Suprapubic skin (tissue), 4 donors: ENCODE data around the gene BCL11A. TPM values are rescaled to one million over a fixed set of nuclear protein-coding genes. Genes with fewer than 3 reads are reported as not detected.

Source experiments
- DNase-seq, 2 donors: peaks; one replicate each; pipeline ENCODE4 v3.0.0-alpha.2; 2019; ENCODE audit warnings: low spot score in 2 of 2
- H3K27ac ChIP-seq: fragments of 200-600 bp; sonication (generic); one replicate; pipeline ENCODE4 v1.5.1; 2019
- H3K27me3 ChIP-seq: fragments of 200-600 bp; sonication (generic); one replicate; pipeline ENCODE4 v1.5.1; 2019
- H3K36me3 ChIP-seq: fragments of 200-600 bp; sonication (generic); one replicate; pipeline ENCODE4 v1.5.1; 2019
- H3K4me1 ChIP-seq: fragments of 200-600 bp; sonication (generic); one replicate; pipeline ENCODE4 v1.5.1; 2019
- H3K4me3 ChIP-seq: fragments of 200-600 bp; sonication (generic); one replicate; pipeline ENCODE4 v1.5.1; 2019; ENCODE audit warnings: mild to moderate bottlenecking
- H3K9me3 ChIP-seq: fragments of 200-600 bp; sonication (generic); one replicate; pipeline ENCODE4 v1.5.1; 2019
- CTCF ChIP-seq, 2 donors: fragments of 200-600 bp in 1 of 2; fragments of 450-650 bp in 1 of 2; sonication (generic) in 1 of 2; IDR thresholded peaks; one replicate each; pipeline ENCODE4 v1.5.1; 2016 to 2019; ENCODE audit warnings: antibody characterized with exemption in 2 of 2, mild to moderate bottlenecking in 1 of 2, moderate library complexity in 1 of 2
- EP300 ChIP-seq: sonication (generic); formaldehyde crosslinking; IDR thresholded peaks from one replicate; pipeline ENCODE4 v1.6.1; 2017; ENCODE audit warnings: antibody characterized with exemption
- POLR2A ChIP-seq, 2 donors: fragments of 450-650 bp; IDR thresholded peaks; one replicate each; pipeline ENCODE4 v1.6.1; 2017; ENCODE audit warnings: antibody characterized with exemption in 2 of 2, mild to moderate bottlenecking in 2 of 2, moderate library complexity in 2 of 2
- POLR2AphosphoS5 ChIP-seq, 3 donors: sonication (generic); formaldehyde crosslinking; IDR thresholded peaks; one replicate each; pipeline ENCODE4 v1.6.1; 2017; ENCODE audit warnings: antibody characterized with exemption in 3 of 3
- WGBS: methylation state at CpG from one replicate; pipeline ENCODE4 v1.1.5; 2018; 5-methylcytosine and 5-hydroxymethylcytosine counted together
- total RNA-seq, 4 donors: library from RNA; depleted of rRNA; stranded (reverse); fragments of >200 nt; gene quantifications; one replicate each; pipeline ENCODE4 v1.1.0, GENCODE V29; 2016

The BCL11A gene
- total RNA-seq, 4 donors from 2014 or later: 67.1 to 222 (median 113) TPM

DNA sequence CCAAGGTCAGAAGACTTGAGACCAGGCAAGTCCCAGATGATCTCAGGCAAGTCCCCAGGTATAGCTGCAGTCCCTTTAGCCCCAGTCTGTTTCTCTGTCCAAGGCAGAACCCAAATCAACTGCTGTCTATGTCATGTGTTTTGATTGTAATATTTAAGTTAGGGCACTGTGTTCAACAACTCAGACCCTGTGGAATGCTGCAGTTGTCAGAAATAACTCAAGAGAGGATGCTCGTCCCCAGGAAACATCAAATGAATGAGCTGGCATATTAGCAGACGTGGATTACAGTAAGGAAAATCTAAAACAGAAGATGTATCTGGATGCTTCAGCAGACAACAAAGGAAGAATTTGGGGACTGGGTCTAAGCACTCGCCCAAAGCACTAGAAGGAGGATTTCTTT, 70.1 kb downstream of the BCL11A start:
- Histone ChIP-seq H3K27ac (no peak overlapping the region), H3K9me3 (no peaks in the 10 kb centered on the region), H3K4me1 (peaks cover 44% of the 10 kb centered on the region), H3K27me3 (no peaks in the 10 kb centered on the region), H3K36me3 (no peaks in the 10 kb centered on the region), H3K4me3 (no peak overlapping the region)
- WGBS: 41% methylated on average over 3 of the region's 3 CpGs
- DNase-seq: no peak
- TF ChIP-seq CTCF (IDR thresholded peaks at IDR 0.05) (no peak), POLR2AphosphoS5 (IDR thresholded peaks at IDR 0.05) (no peak), POLR2A (IDR thresholded peaks at IDR 0.05) (no peak), EP300 (no peak)

DNA sequence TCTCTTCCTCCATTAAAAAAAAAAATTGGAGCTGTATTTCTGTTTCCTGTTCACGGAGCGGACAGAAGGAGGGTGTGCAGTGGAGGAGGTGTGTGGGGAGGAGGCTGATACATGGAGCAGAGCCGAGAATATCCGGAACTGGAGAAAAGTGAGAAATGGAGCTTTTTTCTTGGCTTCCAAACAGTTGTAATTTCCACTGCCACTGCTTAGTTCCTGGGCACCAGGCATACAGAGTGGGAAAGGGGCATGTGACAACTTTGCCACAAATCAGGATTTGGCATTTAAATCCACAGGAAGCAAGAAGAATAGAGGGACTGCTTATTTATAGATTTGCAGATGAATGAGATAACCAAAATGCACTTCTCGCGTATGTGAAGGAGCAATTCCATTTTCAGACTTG, 71.2 kb downstream of the BCL11A start:
- Histone ChIP-seq H3K9me3 (no peaks in the 10 kb centered on the region), H3K27me3 (no peaks in the 10 kb centered on the region), H3K4me1 (peaks cover 44% of the 10 kb centered on the region), H3K36me3 (no peaks in the 10 kb centered on the region), H3K27ac (peak overlapping the region; percentile 41), H3K4me3 (no peak overlapping the region)
- no peak for DNase-seq
- no peak for TF ChIP-seq CTCF (IDR thresholded peaks at IDR 0.05)
- WGBS: 28% methylated on average over 6 of the region's 6 CpGs

- Histone ChIP-seq H3K27me3 (no peaks in the 10 kb centered on the region), H3K4me3 (no peak overlapping the region), H3K36me3 (no peaks in the 10 kb centered on the region), H3K4me1 (peaks cover 44% of the 10 kb centered on the region), H3K27ac (no peak overlapping the region), H3K9me3 (no peaks in the 10 kb centered on the region)
- no peak for DNase-seq
- 78% methylated on average over 6 of the region's 6 CpGs for WGBS
- TF ChIP-seq POLR2A (IDR thresholded peaks at IDR 0.05): no peak
- TF ChIP-seq EP300: no peak
- TF ChIP-seq POLR2AphosphoS5 (IDR thresholded peaks at IDR 0.05): no peak
- TF ChIP-seq CTCF (IDR thresholded peaks at IDR 0.05): no peak
Measured at GRCh38 chr2:60481257-60481656, 72.2 kb downstream of the BCL11A start.

DNA sequence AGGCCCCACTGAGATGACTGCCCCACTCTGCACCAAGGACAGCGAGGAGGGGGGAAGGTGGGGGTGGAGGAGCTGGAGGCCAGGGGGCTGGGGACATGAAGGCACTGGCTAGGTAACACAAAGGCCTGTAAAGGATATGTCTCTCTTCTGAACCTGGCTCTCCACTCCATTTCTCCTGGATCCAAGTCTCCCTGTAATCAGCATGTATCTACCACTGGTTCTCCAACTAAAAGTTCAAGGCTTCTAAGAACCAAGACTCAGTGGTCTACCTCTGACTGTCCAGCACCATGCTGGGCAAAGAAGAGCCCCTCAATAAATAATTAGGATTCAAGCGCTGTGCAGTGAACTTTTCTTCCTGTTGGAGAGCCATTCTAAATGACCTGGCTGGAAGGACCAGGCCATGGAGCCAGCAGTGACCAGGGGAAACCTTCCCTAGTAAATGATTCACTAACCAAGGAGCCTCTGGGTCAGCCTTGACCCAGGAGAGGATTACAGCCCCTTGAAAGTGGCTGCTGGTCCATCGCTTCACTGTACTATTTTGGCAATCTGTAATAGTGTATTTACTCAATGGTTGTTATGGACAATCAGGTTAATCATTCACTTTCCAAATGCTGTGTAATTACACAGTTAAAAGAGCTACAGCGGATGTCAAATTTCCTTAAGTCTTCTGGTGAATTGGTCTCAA, 73.2 kb downstream of the BCL11A start:
- Histone ChIP-seq H3K27ac (peak overlapping the region; percentile 91), H3K9me3 (no peaks in the 10 kb centered on the region), H3K36me3 (no peaks in the 10 kb centered on the region), H3K4me3 (no peak overlapping the region), H3K4me1 (peaks cover 48% of the 10 kb centered on the region), H3K27me3 (no peaks in the 10 kb centered on the region)
- TF ChIP-seq POLR2A (IDR thresholded peaks at IDR 0.05) (no peak), EP300 (no peak), CTCF (IDR thresholded peaks at IDR 0.05) (no peak), POLR2AphosphoS5 (IDR thresholded peaks at IDR 0.05) (no peak)
- 74% methylated on average over 4 of the region's 4 CpGs for WGBS
- DNase-seq: no peak

DNA sequence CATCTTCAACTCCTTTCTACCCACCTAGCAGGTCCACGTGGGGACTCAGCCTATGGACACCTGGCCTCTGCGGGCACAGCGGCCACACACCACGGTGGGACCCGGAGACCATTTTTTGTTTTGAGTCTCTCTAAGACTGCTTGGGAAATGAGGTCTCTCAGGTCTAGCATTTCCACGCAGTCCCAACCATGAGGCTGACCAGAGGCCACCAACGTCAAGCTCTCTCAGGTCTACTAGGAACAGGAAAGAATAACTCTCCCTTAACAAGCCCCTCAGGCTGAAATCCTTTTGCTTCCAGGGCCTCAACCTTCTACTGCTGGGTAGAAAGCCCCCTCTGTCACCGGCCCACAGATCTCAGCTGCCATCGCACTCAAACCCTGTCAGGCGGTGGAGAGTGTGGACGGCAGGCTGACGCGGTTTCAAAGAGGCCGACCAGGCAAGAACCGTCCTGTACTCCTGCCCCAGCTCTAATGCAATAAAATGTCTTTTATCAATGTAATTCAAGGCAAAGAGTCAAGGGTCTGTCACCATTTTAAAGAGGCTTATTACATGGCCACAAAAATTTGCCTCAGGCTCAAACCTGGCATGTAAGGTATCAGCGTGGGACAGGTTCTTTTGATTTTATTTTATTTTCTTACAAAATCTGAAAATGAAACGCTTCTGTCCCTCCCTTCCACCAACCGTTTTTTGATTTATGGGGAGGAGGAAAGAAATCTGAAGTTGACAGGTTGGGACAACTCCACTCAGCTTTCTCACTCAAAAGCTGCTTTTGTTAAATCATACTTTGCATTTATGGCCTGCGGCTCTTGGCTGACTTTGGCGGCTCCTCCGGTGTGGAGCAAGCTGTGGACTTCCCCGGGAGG, 74.0 kb downstream of the BCL11A start:
- TF ChIP-seq CTCF (IDR thresholded peaks at IDR 0.05): no peak
- no peak for TF ChIP-seq EP300
- TF ChIP-seq POLR2A (IDR thresholded peaks at IDR 0.05): no peak
- no peak for TF ChIP-seq POLR2AphosphoS5 (IDR thresholded peaks at IDR 0.05)
- 55% methylated on average over 22 of the region's 22 CpGs for WGBS
- Histone ChIP-seq H3K4me1 (peaks cover 46% of the 10 kb centered on the region), H3K27ac (peak overlapping the region; percentile 91), H3K4me3 (no peak overlapping the region), H3K9me3 (no peaks in the 10 kb centered on the region), H3K27me3 (no peaks in the 10 kb centered on the region), H3K36me3 (no peaks in the 10 kb centered on the region)
- DNase-seq: no peak
